Inferior parietal cortex (tissue), 1 donor: ENCODE results near the gene CREB5.

Experiments used
- DNase-seq: peaks from one replicate; pipeline ENCODE4 v3.0.0-alpha.2; 2016; ENCODE audit errors: extremely low spot score

The CREB5 gene

GRCh38 chr7:28406192-28406591, 6.1 kb upstream of the CREB5 start:
- DNase-seq, result no peak

DNA sequence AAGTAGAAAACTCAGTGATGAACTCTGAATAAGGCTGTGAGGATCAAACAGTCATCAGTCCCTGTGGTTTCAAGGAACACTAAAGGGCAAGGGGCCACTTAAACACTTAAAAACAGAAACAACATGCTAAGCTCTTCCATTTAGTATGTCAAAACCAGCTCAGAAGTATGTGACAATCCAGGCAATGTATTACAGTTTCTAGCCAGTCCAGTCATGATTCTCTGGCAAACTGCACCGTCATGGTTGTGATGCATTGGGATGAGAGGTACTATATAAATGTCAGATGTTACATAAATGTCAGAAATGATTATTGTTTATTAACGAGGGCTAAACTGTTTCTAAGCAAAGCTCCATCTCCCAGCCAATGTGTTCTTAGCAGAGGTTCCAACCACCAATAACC, 4.7 kb upstream of the CREB5 start:
- DNase-seq, result no peak

DNA sequence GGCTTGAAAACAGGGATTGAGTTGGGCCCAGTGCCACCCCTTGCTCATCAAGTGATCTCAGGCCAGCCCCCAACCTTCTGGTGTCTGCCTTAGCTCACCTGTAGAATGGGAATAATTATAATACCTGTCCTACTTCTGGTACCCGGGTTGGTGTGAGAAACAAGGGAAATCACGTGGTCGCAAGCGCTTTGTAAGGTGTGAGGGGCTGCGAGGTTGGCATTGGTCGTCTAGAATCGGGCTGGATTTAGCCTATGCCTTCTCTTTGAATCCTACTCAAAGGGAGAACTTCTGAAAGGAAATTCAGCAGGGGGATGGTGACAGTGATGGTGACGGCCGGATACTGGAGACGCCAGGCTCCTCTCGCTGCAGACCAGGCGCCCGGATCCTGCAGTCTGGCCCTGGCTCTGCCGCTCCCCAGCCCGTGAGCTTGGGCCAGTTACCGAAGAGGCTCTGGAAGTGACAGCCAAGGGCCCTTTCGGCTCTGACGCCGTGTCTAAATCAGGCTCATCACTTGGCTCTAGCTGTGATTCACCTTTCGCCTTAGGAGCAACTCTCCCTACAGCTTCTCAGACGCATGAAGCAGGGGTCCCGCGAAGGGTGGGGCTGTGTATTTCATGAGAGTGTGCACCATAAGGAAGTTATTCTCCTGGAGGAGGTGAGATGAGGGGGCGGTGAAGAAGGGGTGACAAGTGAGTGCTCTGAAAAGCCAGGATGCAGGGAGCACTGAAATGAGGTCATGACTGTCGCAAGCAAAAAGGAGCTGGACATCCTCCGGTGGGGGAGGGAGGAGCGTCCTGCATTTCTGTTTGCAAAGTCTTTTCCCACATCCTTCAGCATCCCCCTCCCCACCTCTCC, 4.0 kb upstream of the CREB5 start:
- DNase-seq, result no peak

DNA sequence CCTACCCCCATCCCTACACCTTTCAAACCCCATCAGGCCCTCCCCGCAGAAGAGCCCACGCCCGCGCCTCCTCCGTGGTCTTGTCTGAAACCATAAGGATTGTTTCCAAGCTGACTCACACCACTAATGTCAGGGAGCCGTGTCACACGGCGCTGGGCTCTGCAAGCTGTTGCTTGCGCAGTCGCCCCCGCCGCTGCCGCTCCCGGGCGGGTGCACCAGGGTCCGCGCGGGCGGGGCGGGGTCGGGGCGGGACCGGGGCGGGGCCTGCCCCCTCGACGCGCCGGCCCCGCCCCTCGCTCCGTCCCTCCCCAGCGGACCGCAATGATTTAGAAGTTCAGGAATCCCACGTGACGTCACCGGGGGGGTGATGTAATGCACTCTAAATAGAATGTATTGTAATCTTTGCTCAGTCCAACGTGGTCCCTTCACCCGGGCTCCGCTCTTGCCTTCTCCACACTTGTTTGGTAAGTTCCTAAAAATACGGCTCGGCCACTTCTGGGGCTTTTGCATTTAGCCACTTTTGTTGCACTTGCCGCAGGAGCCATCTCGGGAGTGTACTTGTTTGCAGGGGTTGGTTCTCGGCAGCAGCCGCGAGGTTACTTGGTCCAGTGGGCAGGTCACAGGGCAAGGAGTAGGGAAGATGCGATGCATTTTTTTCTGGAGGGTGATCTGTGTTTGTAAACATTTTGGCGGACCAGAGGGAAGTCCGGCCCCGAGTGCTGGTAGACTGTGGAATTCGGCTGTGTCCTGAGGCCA, 3.2 kb upstream of the CREB5 start:
- DNase-seq, result peak; percentile 94

- DNase-seq, result no peak
Measured at GRCh38 chr7:28409716-28410627, 2.3 kb upstream of the CREB5 start.

- no peak for DNase-seq
Measured at GRCh38 chr7:28410628-28411531, 1.4 kb upstream of the CREB5 start.

- no peak for DNase-seq
Measured at GRCh38 chr7:28413011-28413410, 693 bp downstream of the CREB5 start.

GRCh38 chr7:28414453-28414852, 2.1 kb downstream of the CREB5 start:
- DNase-seq, result no peak

- DNase-seq, result no peak
Measured at GRCh38 chr7:28417321-28417940, 5.1 kb downstream of the CREB5 start.

DNA sequence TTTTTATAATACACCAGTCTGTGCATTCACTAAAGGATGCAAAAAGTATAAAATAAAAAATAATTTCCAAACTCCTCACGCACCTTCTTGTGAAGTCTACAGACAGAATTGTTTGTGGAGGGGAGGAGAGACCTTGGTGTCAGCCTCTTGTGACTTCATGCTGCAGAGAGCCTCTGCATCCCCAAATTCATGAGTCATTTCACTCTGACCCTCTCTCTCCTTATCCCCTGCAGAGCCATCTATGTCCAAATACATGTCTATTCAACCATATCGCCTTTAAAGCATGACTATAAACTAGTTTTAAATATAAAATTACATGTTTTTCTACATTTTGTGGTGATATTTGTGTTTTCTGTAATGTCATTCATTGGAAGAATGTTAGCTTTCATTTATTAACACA, 6.0 kb downstream of the CREB5 start:
- DNase-seq, result no peak

- DNase-seq, result no peak
Measured at GRCh38 chr7:28418966-28419365, 6.6 kb downstream of the CREB5 start.

- DNase-seq, result no peak
Measured at GRCh38 chr7:28419716-28420115, 7.4 kb downstream of the CREB5 start.

DNA sequence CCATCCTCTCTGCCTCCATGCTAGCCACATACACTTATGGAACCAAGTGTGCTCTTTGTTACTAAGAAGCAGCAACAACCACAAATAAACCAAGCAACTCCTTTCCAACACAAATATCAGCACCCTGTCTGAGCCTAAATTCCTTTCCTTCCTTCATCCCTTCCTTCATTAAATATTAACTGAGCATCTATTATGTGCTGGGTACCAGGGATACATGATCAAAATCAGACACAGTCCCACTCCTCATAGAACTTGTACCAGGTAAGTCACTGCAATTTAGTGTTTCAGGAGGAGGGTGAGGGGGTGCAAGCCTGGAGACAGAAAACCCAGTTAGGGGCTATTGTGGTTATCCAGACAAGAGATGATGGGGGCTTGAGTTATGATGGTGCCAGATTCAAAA, 10.8 kb downstream of the CREB5 start:
- no peak for DNase-seq

- DNase-seq, result no peak
Measured at GRCh38 chr7:28423918-28424514, 11.7 kb downstream of the CREB5 start.

DNA sequence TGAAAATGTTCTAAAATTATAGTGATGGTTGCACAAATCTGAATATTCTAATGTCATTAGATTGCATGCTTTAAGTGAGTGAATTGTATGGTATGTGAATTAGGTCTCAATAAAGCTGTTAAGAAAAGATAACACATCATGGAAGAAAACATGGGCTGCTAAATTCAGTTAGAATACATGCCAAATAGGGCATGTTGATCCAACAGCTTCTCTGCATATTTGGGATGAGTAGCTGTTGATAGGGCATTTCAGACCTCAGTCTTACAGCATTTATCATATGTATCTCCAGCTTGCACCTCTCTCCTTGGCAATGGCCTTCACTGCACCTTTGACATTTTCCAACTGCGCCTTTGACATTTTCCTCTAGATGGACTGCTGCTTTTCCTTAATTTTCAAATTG, 13.2 kb downstream of the CREB5 start:
- DNase-seq, result no peak

GRCh38 chr7:28427236-28427635, 14.9 kb downstream of the CREB5 start:
- no peak for DNase-seq

DNA sequence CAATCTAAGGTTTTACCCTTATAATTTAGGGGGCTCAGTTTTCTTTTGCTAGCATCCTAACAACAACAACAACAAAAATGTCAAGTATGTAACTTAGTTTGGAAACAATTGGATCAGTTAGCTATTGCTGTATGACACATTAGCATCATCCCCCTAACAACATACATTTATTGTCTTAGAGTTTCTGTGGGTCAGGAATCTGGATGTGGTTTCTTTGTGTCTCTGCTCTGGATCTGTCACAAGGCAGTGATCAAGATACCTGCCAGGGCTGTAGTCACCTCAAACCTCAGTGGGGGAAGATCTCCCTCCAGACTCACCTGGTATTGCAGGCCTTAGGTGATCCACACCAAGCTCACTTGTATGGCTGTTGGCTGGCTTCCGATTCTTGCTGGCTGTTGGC, 18.3 kb downstream of the CREB5 start:
- DNase-seq, result no peak

GRCh38 chr7:28432105-28432504, 19.8 kb downstream of the CREB5 start:
- no peak for DNase-seq

DNA sequence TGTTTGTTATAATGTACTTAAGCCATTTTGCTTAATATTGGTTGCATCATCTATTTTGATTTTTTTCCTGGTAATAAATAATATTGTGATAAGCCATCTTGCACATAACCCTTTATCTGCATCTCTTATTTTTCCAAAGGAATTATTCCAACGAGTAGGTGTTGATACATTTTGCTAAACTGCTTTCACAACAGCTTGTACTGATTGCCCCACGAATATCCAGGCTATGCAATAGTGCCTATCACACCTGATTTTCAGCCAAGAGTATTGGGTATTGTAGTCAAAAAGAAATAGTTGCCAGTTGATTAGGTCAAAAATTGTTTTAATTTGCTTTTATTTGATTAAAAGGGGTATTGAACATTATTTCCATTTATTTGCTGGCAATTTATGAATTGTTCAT, 20.7 kb downstream of the CREB5 start:
- no peak for DNase-seq

DNA sequence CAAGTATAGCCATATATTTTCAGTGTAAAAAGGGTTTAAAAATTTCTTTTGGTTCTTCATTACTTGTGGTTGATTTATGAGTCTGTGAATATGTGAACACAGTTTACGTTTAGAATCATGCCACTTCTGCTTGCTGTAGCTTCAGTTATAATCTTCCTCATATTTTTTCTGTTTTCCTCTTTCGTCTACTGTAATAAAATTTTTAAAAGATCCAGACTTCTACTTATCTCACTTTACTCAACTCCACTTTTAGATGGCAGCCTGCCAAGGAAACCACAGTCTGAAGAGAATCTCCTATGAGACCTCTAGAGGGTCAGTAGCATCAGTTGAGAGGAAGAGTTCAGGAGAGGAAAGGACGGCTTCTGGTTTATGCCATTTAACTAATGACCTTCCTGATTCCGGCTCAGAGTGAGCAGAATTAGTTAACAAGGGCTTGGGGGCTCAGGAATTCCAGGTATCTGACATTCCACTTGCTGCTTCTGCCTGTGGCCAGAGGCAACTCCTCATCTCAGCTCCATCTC, 21.4 kb downstream of the CREB5 start:
- no peak for DNase-seq
